ENCODE measurements around the gene LYAR.

- TF ChIP-seq, protein P1, sequence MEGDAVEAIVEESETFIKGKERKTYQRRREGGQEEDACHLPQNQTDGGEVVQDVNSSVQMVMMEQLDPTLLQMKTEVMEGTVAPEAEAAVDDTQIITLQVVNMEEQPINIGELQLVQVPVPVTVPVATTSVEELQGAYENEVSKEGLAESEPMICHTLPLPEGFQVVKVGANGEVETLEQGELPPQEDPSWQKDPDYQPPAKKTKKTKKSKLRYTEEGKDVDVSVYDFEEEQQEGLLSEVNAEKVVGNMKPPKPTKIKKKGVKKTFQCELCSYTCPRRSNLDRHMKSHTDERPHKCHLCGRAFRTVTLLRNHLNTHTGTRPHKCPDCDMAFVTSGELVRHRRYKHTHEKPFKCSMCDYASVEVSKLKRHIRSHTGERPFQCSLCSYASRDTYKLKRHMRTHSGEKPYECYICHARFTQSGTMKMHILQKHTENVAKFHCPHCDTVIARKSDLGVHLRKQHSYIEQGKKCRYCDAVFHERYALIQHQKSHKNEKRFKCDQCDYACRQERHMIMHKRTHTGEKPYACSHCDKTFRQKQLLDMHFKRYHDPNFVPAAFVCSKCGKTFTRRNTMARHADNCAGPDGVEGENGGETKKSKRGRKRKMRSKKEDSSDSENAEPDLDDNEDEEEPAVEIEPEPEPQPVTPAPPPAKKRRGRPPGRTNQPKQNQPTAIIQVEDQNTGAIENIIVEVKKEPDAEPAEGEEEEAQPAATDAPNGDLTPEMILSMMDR (IDR thresholded peaks at IDR 0.05): no peak
- no peak for TF ChIP-seq POLR2A (IDR thresholded peaks at IDR 0.05)
These were observed 8.2 kb downstream of the LYAR start for GRCh38 chr4:4281787-4282186.
